Skeletal muscle tissue (tissue), 4 donors: ENCODE results near the gene ATP7B. TPM values are rescaled to one million over a fixed set of nuclear protein-coding genes. Genes with fewer than 3 reads are reported as not detected.

Source experiments
- H3K27ac ChIP-seq: one replicate; pipeline ENCODE4 v1.7.0; 2013; ENCODE audit warnings: mild to moderate bottlenecking, low read depth, low read length, inconsistent platforms
- H3K27me3 ChIP-seq, 3 donors: one replicate each; pipeline ENCODE4 v1.7.0; 2013; ENCODE audit warnings: low read length in 3 of 3; ENCODE audit not compliant: control insufficient read depth in 3 of 3, insufficient read depth in 3 of 3
- H3K36me3 ChIP-seq, 3 donors: one replicate each; pipeline ENCODE4 v1.7.0; 2013; ENCODE audit warnings: low read length in 3 of 3; ENCODE audit not compliant: control insufficient read depth in 3 of 3, insufficient read depth in 3 of 3
- H3K4me1 ChIP-seq, 3 donors: one replicate each; pipeline ENCODE4 v1.7.0; 2013; ENCODE audit warnings: low read length in 3 of 3, mild to moderate bottlenecking in 3 of 3; ENCODE audit not compliant: control insufficient read depth in 3 of 3, insufficient read depth in 3 of 3
- H3K4me3 ChIP-seq, 3 donors: one replicate each; pipeline ENCODE4 v1.7.0; 2013; ENCODE audit warnings: low read length in 3 of 3
- H3K9ac ChIP-seq, 3 donors: one replicate each; pipeline ENCODE4 v1.7.0; 2013; ENCODE audit warnings: low read length in 3 of 3, mild to moderate bottlenecking in 3 of 3, moderate library complexity in 2 of 3, low read depth in 1 of 3
- H3K9me3 ChIP-seq, 3 donors: one replicate each; pipeline ENCODE4 v1.7.0; 2013; ENCODE audit warnings: low read length in 3 of 3; ENCODE audit not compliant: control insufficient read depth in 3 of 3
- total RNA-seq: library from RNA; depleted of rRNA; stranded (reverse); fragments of >200 nt; gene quantifications from one replicate; pipeline ENCODE4 v1.2.3, GENCODE V29; 2014
- donor health status: Osteomylitis.

ATP7B gene
- total RNA-seq, 1 donor from 2014 or later = 6.3 TPM

DNA sequence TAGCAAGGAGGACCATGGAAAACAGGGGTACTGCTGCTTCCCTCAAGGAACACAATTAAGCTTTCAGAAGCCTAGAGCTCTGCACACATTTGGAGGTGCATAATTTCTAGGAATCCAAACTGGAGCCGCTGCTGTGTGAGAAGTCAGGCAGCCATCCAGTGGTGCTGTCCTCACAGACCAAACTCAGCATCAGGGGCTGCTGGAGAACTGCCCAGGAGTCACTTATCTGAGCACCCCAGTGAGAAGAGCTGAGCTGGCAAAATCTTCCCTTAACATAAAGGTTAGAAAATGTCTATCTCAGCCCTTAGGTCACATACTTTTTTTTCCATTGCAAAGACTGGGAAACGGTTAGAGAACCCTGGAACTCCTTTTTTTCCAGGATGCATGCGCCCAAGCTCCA lies 72.8 kb downstream of the ATP7B start:
- Histone ChIP-seq H3K27ac (no peak overlapping the region), H3K4me1 (no peaks in the 10 kb centered on the region), H3K27me3 (no peaks in the 10 kb centered on the region), H3K9me3 (no peaks in the 10 kb centered on the region), H3K4me3 (no peak overlapping the region), H3K36me3 (peaks cover 41 to 47% (median 43%) of the 10 kb centered on the region in 3 donors), H3K9ac (no peak overlapping the region)

- no peaks in the 10 kb centered on the region for H3K27me3 ChIP-seq
- no peak overlapping the region for H3K4me3 ChIP-seq
- no peak overlapping the region for H3K27ac ChIP-seq
- H3K36me3 ChIP-seq = peaks cover 38 to 51% (median 41%) of the 10 kb centered on the region in 3 donors
- H3K9ac ChIP-seq = no peak overlapping the region
- no peaks in the 10 kb centered on the region for H3K9me3 ChIP-seq
- no peaks in the 10 kb centered on the region for H3K4me1 ChIP-seq
Observed at GRCh38 chr13:51937320-51938290, 73.6 kb downstream of the ATP7B start.

GRCh38 chr13:51935326-51936171 lies 75.7 kb downstream of the ATP7B start:
- Histone ChIP-seq H3K4me1 (no peaks in the 10 kb centered on the region), H3K4me3 (no peak overlapping the region), H3K9me3 (no peaks in the 10 kb centered on the region), H3K9ac (no peak overlapping the region), H3K36me3 (peaks cover 32 to 43% (median 33%) of the 10 kb centered on the region in 3 donors), H3K27me3 (no peaks in the 10 kb centered on the region), H3K27ac (no peak overlapping the region)

DNA sequence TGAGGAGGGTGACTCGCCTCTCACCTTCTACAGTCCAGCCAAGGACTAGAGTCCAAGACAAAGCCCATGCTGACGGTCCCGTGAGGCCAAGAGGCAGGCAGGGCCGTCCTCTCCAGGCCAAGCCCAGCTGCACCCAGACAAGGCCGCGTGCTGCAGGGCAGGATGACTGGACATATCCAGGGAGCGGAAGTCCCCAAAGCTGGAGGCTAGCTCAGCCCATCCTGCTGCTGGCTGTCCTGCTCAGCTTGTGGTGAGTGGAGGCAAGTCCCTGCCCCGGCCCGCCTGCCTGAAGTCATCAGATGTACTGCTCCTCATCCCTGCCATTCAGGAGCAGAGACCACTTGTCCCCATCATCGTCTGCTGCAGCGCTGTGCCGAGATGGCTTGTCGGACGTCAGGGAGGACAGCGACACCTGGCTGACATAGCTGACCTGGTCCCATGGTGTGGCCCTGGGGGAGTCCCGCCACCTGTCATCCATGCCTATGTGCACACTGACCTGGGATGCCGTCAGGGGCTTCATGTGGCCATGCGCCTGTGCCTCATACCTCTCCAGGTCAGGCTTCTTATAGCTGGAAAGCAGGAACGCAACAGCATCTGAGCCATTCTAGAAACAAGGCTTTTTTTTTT lies 76.7 kb downstream of the ATP7B start:
- H3K4me1 ChIP-seq = no peaks in the 10 kb centered on the region
- H3K9ac ChIP-seq = no peak overlapping the region
- no peaks in the 10 kb centered on the region for H3K9me3 ChIP-seq
- peaks cover 32 to 43% (median 33%) of the 10 kb centered on the region in 3 donors for H3K36me3 ChIP-seq
- H3K27ac ChIP-seq = no peak overlapping the region
- H3K4me3 ChIP-seq = no peak overlapping the region
- no peaks in the 10 kb centered on the region for H3K27me3 ChIP-seq

DNA sequence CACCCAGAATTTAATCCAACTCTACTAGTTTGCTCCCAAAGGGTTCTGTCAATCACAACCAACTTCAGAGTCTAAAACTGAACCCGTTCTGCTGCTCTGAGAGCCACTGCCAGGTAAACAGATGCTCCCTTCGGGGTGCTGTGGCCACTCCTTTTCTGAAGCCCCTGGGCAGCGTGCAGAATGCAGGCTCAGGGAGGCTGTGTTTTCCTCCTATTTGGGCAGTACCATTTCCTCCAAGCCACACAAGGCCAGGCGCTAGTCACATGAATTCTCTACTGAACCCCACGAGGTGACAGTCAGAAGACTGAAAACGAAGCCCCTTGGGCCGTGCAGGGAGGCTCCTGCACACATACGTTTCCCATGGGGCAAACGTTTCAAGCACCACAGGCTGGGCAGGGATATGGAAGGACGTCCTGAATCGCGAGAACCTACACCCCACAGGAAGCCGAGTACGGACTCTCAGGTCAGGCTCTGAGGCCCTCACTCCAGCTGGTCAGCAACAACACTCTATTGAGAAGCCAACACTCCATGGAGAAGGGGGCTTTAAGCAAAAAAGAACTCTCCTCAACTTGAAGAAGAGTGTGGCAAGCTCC lies 77.7 kb downstream of the ATP7B start:
- no peaks in the 10 kb centered on the region for H3K9me3 ChIP-seq
- H3K4me1 ChIP-seq = peaks cover 0 to under 1% (median 0%) of the 10 kb centered on the region in 3 donors
- no peak overlapping the region for H3K4me3 ChIP-seq
- H3K9ac ChIP-seq = no peak overlapping the region
- no peak overlapping the region for H3K27ac ChIP-seq
- H3K36me3 ChIP-seq = peaks cover 30 to 37% (median 31%) of the 10 kb centered on the region in 3 donors
- no peaks in the 10 kb centered on the region for H3K27me3 ChIP-seq

DNA sequence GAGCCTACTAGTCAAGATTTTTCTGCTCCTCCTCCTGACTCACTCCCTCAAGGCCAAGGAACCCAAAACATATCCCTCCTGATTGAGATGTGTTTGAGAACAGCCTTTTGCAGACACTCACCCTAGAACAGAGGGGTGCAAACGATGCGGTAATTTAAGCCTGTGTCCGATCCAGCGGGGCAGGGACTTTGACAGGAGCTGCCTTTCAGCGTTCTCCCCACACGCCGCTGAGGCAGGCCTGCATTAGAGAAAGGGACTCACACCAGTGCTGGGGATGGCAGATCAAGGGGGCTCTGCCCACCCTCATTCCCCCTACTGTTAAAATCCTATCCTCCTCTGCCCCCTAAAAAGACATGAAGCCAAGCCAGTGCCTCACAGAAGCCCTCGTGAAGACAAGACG lies 79.0 kb downstream of the ATP7B start:
- H3K9me3 ChIP-seq = no peaks in the 10 kb centered on the region
- no peaks in the 10 kb centered on the region for H3K27me3 ChIP-seq
- H3K4me1 ChIP-seq = peaks cover 0 to 9% (median 6%) of the 10 kb centered on the region in 3 donors
- H3K9ac ChIP-seq = no peak overlapping the region
- H3K27ac ChIP-seq = no peak overlapping the region
- peaks cover 21 to 32% (median 24%) of the 10 kb centered on the region in 3 donors for H3K36me3 ChIP-seq
- no peak overlapping the region for H3K4me3 ChIP-seq

GRCh38 chr13:51931606-51932005 lies 79.6 kb downstream of the ATP7B start:
- Histone ChIP-seq H3K4me3 (no peak overlapping the region), H3K9me3 (no peaks in the 10 kb centered on the region), H3K4me1 (peaks cover 0 to 9% (median 6%) of the 10 kb centered on the region in 3 donors), H3K27ac (no peak overlapping the region), H3K27me3 (no peaks in the 10 kb centered on the region), H3K36me3 (peaks cover 18 to 31% (median 21%) of the 10 kb centered on the region in 3 donors), H3K9ac (no peak overlapping the region)

DNA sequence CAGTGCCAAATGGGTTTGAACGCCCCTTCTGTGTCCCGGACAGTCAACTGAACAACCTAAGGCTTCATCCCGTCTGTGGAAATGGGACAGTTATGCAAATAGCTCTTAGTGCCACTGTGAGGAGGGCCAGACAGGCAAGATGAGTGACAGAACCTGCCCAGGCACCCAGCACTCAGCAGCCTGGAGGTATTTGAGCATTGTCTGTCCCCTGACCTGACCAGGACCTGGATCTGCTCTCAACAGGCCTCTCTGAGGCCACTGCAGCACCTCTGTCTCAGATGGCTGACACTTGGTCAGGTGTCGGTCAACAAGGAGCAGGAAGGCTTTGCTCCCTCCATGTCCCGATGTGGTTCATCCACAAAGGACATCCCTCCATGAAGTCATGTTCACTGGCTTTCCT lies 81.6 kb downstream of the ATP7B start:
- Histone ChIP-seq H3K36me3 (peaks cover 12 to 24% (median 14%) of the 10 kb centered on the region in 3 donors), H3K27me3 (no peaks in the 10 kb centered on the region), H3K4me1 (peaks cover 0 to 9% (median 6%) of the 10 kb centered on the region in 3 donors), H3K9ac (no peak overlapping the region), H3K4me3 (no peak overlapping the region), H3K27ac (no peak overlapping the region), H3K9me3 (no peaks in the 10 kb centered on the region)

DNA sequence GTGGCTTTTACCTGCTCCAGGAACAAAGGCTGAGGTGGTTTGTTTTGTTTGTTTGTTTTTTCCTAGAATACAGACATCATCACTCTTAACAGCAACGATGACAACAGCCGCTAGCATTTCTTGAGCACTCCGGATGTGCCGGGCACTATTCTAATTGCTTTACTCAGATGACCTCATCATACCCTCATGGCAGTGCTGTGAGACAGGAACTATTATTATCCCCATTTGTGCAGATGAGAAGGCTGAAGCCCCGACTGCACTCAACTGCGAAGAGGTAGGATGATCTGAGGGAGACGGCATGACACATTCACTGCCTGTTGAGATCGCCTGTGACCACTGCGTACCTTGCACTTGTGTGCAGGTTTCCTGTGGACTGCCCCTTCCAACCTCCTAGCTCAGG lies 83.0 kb downstream of the ATP7B start:
- Histone ChIP-seq H3K9me3 (no peaks in the 10 kb centered on the region), H3K4me1 (peaks cover 0 to 9% (median 6%) of the 10 kb centered on the region in 3 donors), H3K27ac (peak overlapping the region; percentile 42), H3K27me3 (no peaks in the 10 kb centered on the region), H3K36me3 (peaks cover 3 to 12% (median 3%) of the 10 kb centered on the region in 3 donors), H3K4me3 (peak overlapping the region in 1 of 3 donors; percentile 35), H3K9ac (peak overlapping the region in 1 of 3 donors; percentile 60)
